Psoas muscle (tissue), 8 donors: ENCODE results near the gene CLRN2. TPM values are rescaled to one million over a fixed set of nuclear protein-coding genes. Genes with fewer than 3 reads are reported as not detected.

Experiments used
- ATAC-seq, 4 donors: fragments of 200-7000 bp; cut with Tn5 transposase; one replicate each; pipeline ENCODE4 v1.9.1; 2020; ENCODE audit warnings: moderate library complexity in 3 of 4, mild to moderate bottlenecking in 2 of 4
- DNase-seq, 2 donors: peaks; one replicate each; pipeline ENCODE4 v3.0.0-alpha.2; 2020
- H3K27ac ChIP-seq: fragments of 200-600 bp; one replicate; pipeline ENCODE4 v1.8.0; 2022
- H3K27me3 ChIP-seq, 3 donors: fragments of 200-600 bp in 1 of 3; one replicate each; pipeline versions ENCODE4 v1.6.1 to v1.8.0; 2013 to 2022; ENCODE audit warnings: low read length in 2 of 3, mild to moderate bottlenecking in 2 of 3, moderate library complexity in 1 of 3; ENCODE audit not compliant: insufficient read depth in 3 of 3
- H3K36me3 ChIP-seq, 2 donors: fragments of 200-600 bp in 1 of 2; one replicate each; pipeline versions ENCODE4 v1.6.1 to v1.8.0; 2013 to 2022; ENCODE audit warnings: low read depth in 1 of 2, mild to moderate bottlenecking in 1 of 2, moderate library complexity in 1 of 2; ENCODE audit not compliant: insufficient read depth in 1 of 2
- H3K4me1 ChIP-seq: fragments of 200-600 bp; one replicate; pipeline ENCODE4 v1.8.0; 2022
- H3K4me3 ChIP-seq: fragments of 200-600 bp; one replicate; pipeline ENCODE4 v1.8.0; 2022; ENCODE audit warnings: mild to moderate bottlenecking
- H3K9me3 ChIP-seq: fragments of 200-600 bp; one replicate; pipeline ENCODE4 v1.8.0; 2022
- CTCF ChIP-seq: fragments of 200-600 bp; IDR thresholded peaks from one replicate; pipeline ENCODE4 v1.8.0; 2022; ENCODE audit warnings: antibody characterized with exemption
- WGBS, 3 donors: extraction: QIAGEN DNeasy Blood & Tissue Kit; methylation state at CpG; one replicate each; pipeline versions ENCODE4 v1.1.6 to v1.1.7; 2013; 5-methylcytosine and 5-hydroxymethylcytosine counted together
- intact Hi-C, 2 donors: fragments of 100-400 bp; cut with DNase I; formaldehyde crosslinking; loops; one replicate each; pipeline versions ENCODE4 v1.11.0 to v1.14.2; 2022
- polyA plus RNA-seq, 3 donors: library from polyadenylated mRNA; stranded (reverse); fragments of 200-250 nt; gene quantifications; one replicate each; pipeline ENCODE4 v1.2.3, GENCODE V29; 2013
- total RNA-seq, 4 donors: library from RNA; stranded (reverse); fragmentation: NEBNext Ultra II Directional in 2 of 4; extraction: Animal tissue kit (Norgen Biotek cat#: 25700) in 2 of 4; gene quantifications; one replicate each; pipeline versions ENCODE4 v1.2.1 to v1.2.4, GENCODE V29; 2021 to 2023
- donor health status: healthy with polysubstance abuse.
- donor health status: DM: no; HTN: no; CAD: no; lungs with moderate emphysema.
- donor health status: Bipolar disorder and iron deficiency.
- donor health status: healthy.
- donor health status: DM: yes; HTN: yes; CAD: no.
- donor health status: DM: no; HTN: no; CAD: no.
- donor health status: DM: no; HTN: no; CAD: no.
- donor health status: DM: yes; HTN: yes; CAD: no.

CLRN2 gene
- total and polyA plus RNA-seq, 7 donors: not detected

GRCh38 chr4:17515445-17516407 lies 761 bp downstream of the CLRN2 start:
- WGBS, 3 donors: 64 to 71% (median 68%) methylated on average over 14 of the region's 14 CpGs
- Histone ChIP-seq H3K27me3 (no peaks in the 10 kb centered on the region), H3K36me3 (no peaks in the 10 kb centered on the region), H3K4me1 (peaks cover 7% of the 10 kb centered on the region), H3K27ac (no peak overlapping the region), H3K9me3 (no peaks in the 10 kb centered on the region), H3K4me3 (no peak overlapping the region)
- ATAC-seq (no peak), DNase-seq (no peak)
- no peak for TF ChIP-seq CTCF
- intact Hi-C loops: loop anchor here in 1 of 2 donors (10.0 kb wide), 1 partner anchor 509 kb away; the partner anchor contains the start of gene LCORL

- no peaks in the 10 kb centered on the region for H3K36me3 ChIP-seq
- 49 to 64% (median 54%) methylated on average over 1 of the region's 1 CpG for WGBS, 3 donors
- no peak overlapping the region for H3K4me3 ChIP-seq
- H3K27me3 ChIP-seq: no peaks in the 10 kb centered on the region
- H3K4me1 ChIP-seq: peaks cover 4% of the 10 kb centered on the region
- TF ChIP-seq CTCF: no peak
- no peaks in the 10 kb centered on the region for H3K9me3 ChIP-seq
- intact Hi-C loops: loop anchor here in 1 of 2 donors (10.0 kb wide), 1 partner anchor 508 kb away; the partner anchor contains the start of gene LCORL
- no peak for DNase-seq
- ATAC-seq: no peak
- H3K27ac ChIP-seq: no peak overlapping the region
These were observed 2.0 kb downstream of the CLRN2 start for GRCh38 chr4:17516980-17517379.

- WGBS, 3 donors: 39 to 46% (median 45%) methylated on average over 5 of the region's 5 CpGs
These were observed 2.7 kb downstream of the CLRN2 start for GRCh38 chr4:17517664-17518063.

GRCh38 chr4:17521595-17521994 lies 6.6 kb downstream of the CLRN2 start:
- no peak overlapping the region for H3K4me3 ChIP-seq
- WGBS, 3 donors: 85 to 88% (median 87%) methylated on average over 5 of the region's 5 CpGs
- H3K27me3 ChIP-seq: no peaks in the 10 kb centered on the region
- intact Hi-C loops: no loop called here
- H3K27ac ChIP-seq: no peak overlapping the region
- ATAC-seq (no peak), DNase-seq (no peak)
- H3K4me1 ChIP-seq: no peaks in the 10 kb centered on the region
- no peaks in the 10 kb centered on the region for H3K9me3 ChIP-seq
- H3K36me3 ChIP-seq: no peaks in the 10 kb centered on the region
- no peak for TF ChIP-seq CTCF

More at GRCh38 chr4:17517664-17518063, 2.7 kb downstream of the CLRN2 start:
- ATAC-seq (no peak), DNase-seq (no peak)
- H3K4me1 ChIP-seq: no peaks in the 10 kb centered on the region
- H3K9me3 ChIP-seq: no peaks in the 10 kb centered on the region
- no peak for TF ChIP-seq CTCF
- intact Hi-C loops: loop anchor here in 1 of 2 donors (10.0 kb wide), 1 partner anchor 507 kb away; the partner anchor contains the start of gene LCORL
- no peak overlapping the region for H3K4me3 ChIP-seq
- H3K27ac ChIP-seq: no peak overlapping the region
- no peaks in the 10 kb centered on the region for H3K27me3 ChIP-seq
- H3K36me3 ChIP-seq: no peaks in the 10 kb centered on the region
